ENCODE results near the gene DNASE1L2.

DNASE1L2 gene

GRCh38 chr16:2271848-2272461 is 35.7 kb downstream of the DNASE1L2 start:
- no peak for DNase-seq

- DNase-seq, result no peak
Observed at GRCh38 chr16:2273484-2273883, 37.2 kb downstream of the DNASE1L2 start.

GRCh38 chr16:2273931-2274330 is 37.7 kb downstream of the DNASE1L2 start:
- DNase-seq, result no peak

- no peak for DNase-seq
Observed at GRCh38 chr16:2275476-2276367, 39.5 kb downstream of the DNASE1L2 start.

- DNase-seq, result no peak
Observed at GRCh38 chr16:2276368-2277195, 40.3 kb downstream of the DNASE1L2 start.

- DNase-seq, result no peak
Observed at GRCh38 chr16:2277466-2278271, 41.4 kb downstream of the DNASE1L2 start.

- DNase-seq, result no peak
Observed at GRCh38 chr16:2278272-2278608, 42.0 kb downstream of the DNASE1L2 start.

GRCh38 chr16:2278956-2279800 is 42.9 kb downstream of the DNASE1L2 start:
- DNase-seq, result no peak

- DNase-seq, result no peak
Observed at GRCh38 chr16:2280461-2280860, 44.2 kb downstream of the DNASE1L2 start.

- no peak for DNase-seq
Observed at GRCh38 chr16:2280981-2281542, 44.8 kb downstream of the DNASE1L2 start.

GRCh38 chr16:2282262-2282661 is 46.0 kb downstream of the DNASE1L2 start:
- no peak for DNase-seq

GRCh38 chr16:2282866-2283555 is 46.8 kb downstream of the DNASE1L2 start:
- no peak for DNase-seq

- no peak for DNase-seq
Observed at GRCh38 chr16:2284001-2284770, 47.9 kb downstream of the DNASE1L2 start.

- no peak for DNase-seq
Observed at GRCh38 chr16:2284797-2285576, 48.7 kb downstream of the DNASE1L2 start.

GRCh38 chr16:2285731-2286191 is 49.5 kb downstream of the DNASE1L2 start:
- no peak for DNase-seq

GRCh38 chr16:2286550-2286949 is 50.3 kb downstream of the DNASE1L2 start:
- DNase-seq, result no peak

- DNase-seq, result no peak
Observed at GRCh38 chr16:2287916-2288547, 51.8 kb downstream of the DNASE1L2 start.
